A549 (cell line): ENCODE results near the gene GRIP1. TPM values are rescaled to one million over a fixed set of nuclear protein-coding genes. Genes with fewer than 3 reads are reported as not detected.

Source experiments
- ATAC-seq, 2 experiments: fragments of 200-7000 bp in 1 of 2; fragments of >200 bp in 1 of 2; cut with Nextera tagmentation in 1 of 2; cut with Tn5 transposase in 1 of 2; 3 replicates each; pipeline versions ENCODE4 v1.8.0 to v1.9.1; 2018 to 2020; ENCODE audit warnings: mild to moderate bottlenecking in 1 of 2, moderate library complexity in 1 of 2
- CTCF ChIA-PET: fragments of 300-600 bp; sonication (Branson Sonifier 250); formaldehyde crosslinking; extraction: SDS; loops from one replicate; lab custom pipeline; 2021; ENCODE audit warnings: antibody characterized with exemption, inconsistent platforms; lab: Yijun Ruan, JAX
- POLR2A ChIA-PET: fragments of 350-600 bp; formaldehyde crosslinking; extraction: SDS; loops from one replicate; lab custom pipeline; 2021; ENCODE audit warnings: antibody characterized with exemption, inconsistent platforms; lab: Yijun Ruan, JAX
- DNase-seq, 2 experiments: peaks; one replicate each; pipeline versions ENCODE4 v3.0.0 to v3.0.0-alpha.2; 2011 to 2016; ENCODE audit warnings: low read depth in 1 of 2, low spot score in 1 of 2
- FAIRE-seq: peaks from 2 replicates; lab custom pipeline; 2011; peaks lifted over from hg19 to GRCh38; lab: Jason Lieb, UNC
- H3K27ac ChIP-seq, 2 experiments: fragments of >200 bp; sonication (Bioruptor Twin); formaldehyde crosslinking; 3 replicates each; pipeline ENCODE4 v1.5.1; 2016 to 2017
- H3K4me1 ChIP-seq: fragments of >200 bp; sonication (Bioruptor Twin); formaldehyde crosslinking; 3 replicates; pipeline ENCODE4 v1.6.1; 2016
- H3K4me2 ChIP-seq: fragments of >200 bp; sonication (Bioruptor Twin); formaldehyde crosslinking; 3 replicates; pipeline ENCODE4 v1.6.1; 2016
- H3K4me3 ChIP-seq: fragments of >200 bp; sonication (Bioruptor Twin); formaldehyde crosslinking; 3 replicates; pipeline ENCODE4 v1.5.1; 2016
- H3K9me3 ChIP-seq: fragments of >200 bp; sonication (Bioruptor Twin); formaldehyde crosslinking; 3 replicates; pipeline ENCODE4 v1.6.1; 2016
- BCL3 ChIP-seq: fragments of >200 bp; sonication (Bioruptor Twin); formaldehyde crosslinking; IDR thresholded peaks from 3 replicates; pipeline ENCODE4 v1.6.1; 2016
- BHLHE40 ChIP-seq: IDR thresholded peaks from 2 replicates; pipeline ENCODE4 v1.6.1; 2012; ENCODE audit warnings: low read depth, low read length, inconsistent platforms
- CBX8 ChIP-seq: fragments of 200-600 bp; sonication (generic); IDR thresholded peaks from 2 replicates; pipeline ENCODE4 v1.6.1; 2016
- CEBPB ChIP-seq, 2 experiments: fragments of >200 bp in 1 of 2; sonication (Bioruptor Twin) in 1 of 2; formaldehyde crosslinking in 1 of 2; IDR thresholded peaks; 2 replicates each; pipeline ENCODE4 v1.6.1; 2012 to 2016
- E2F6 ChIP-seq: IDR thresholded peaks from 2 replicates; pipeline ENCODE4 v1.6.1; 2012; ENCODE audit warnings: low read depth, borderline replicate concordance
- ELK1 ChIP-seq: fragments of 150-350 bp; IDR thresholded peaks from 2 replicates; pipeline ENCODE4 v1.6.1; 2014; ENCODE audit warnings: low read depth, mild to moderate bottlenecking, low read length
- ESRRA ChIP-seq: fragments of 150-350 bp; IDR thresholded peaks from 2 replicates; pipeline ENCODE4 v1.6.1; 2014; ENCODE audit warnings: mild to moderate bottlenecking, low read length, borderline replicate concordance
- FOSL2 ChIP-seq, 2 experiments: fragments of 450-650 bp in 1 of 2; fragments of >200 bp in 1 of 2; sonication (Bioruptor Twin) in 1 of 2; formaldehyde crosslinking; IDR thresholded peaks; 2 replicates each; pipeline versions ENCODE4 v1.5.0 to v1.6.1; 2016 to 2020; ENCODE audit warnings: mild to moderate bottlenecking in 1 of 2, moderate library complexity in 1 of 2
- FOXS1 ChIP-seq: fragments of 250-450 bp; sonication (Bioruptor Pico); IDR thresholded peaks from 2 replicates; pipeline ENCODE4 v1.5.0; 2020; ENCODE audit warnings: mild to moderate bottlenecking, moderate library complexity
- HES2 ChIP-seq: fragments of >200 bp; sonication (Bioruptor Twin); formaldehyde crosslinking; IDR thresholded peaks from 2 replicates; pipeline ENCODE4 v1.6.1; 2016
- HOXA7 ChIP-seq: fragments of 250-450 bp; sonication (Bioruptor Pico); IDR thresholded peaks from 2 replicates; pipeline ENCODE4 v1.5.0; 2020; ENCODE audit warnings: mild to moderate bottlenecking, moderate library complexity
- KDM1A ChIP-seq: fragments of 200-600 bp; sonication (generic); IDR thresholded peaks from 2 replicates; pipeline ENCODE4 v1.6.1; 2016; ENCODE audit warnings: low read depth, mild to moderate bottlenecking
- KDM5A ChIP-seq: fragments of 200-600 bp; sonication (generic); IDR thresholded peaks from 2 replicates; pipeline ENCODE4 v1.6.1; 2016; ENCODE audit warnings: antibody characterized with exemption, mild to moderate bottlenecking
- MAFK ChIP-seq: fragments of 450-650 bp; IDR thresholded peaks from 2 replicates; pipeline ENCODE4 v1.6.1; 2014; ENCODE audit not compliant: partially characterized antibody
- NPAS2 ChIP-seq: fragments of 250-450 bp; sonication (Bioruptor Pico); IDR thresholded peaks from 2 replicates; pipeline ENCODE4 v1.8.0; 2022; ENCODE audit warnings: mild to moderate bottlenecking, moderate library complexity, borderline replicate concordance
- NR3C1 ChIP-seq: fragments of >200 bp; sonication (Bioruptor Twin); formaldehyde crosslinking; IDR thresholded peaks from 3 replicates; pipeline ENCODE4 v1.6.1; 2017
- POLR2A ChIP-seq: IDR thresholded peaks from 2 replicates; pipeline ENCODE4 v1.6.1; 2012; ENCODE audit warnings: mild to moderate bottlenecking, low read length
- REST ChIP-seq: fragments of 200-600 bp; sonication (generic); IDR thresholded peaks from 2 replicates; pipeline ENCODE4 v1.6.1; 2016; ENCODE audit warnings: antibody characterized with exemption, mild to moderate bottlenecking, moderate library complexity
- SREBF2 ChIP-seq: fragments of 450-650 bp; IDR thresholded peaks from 2 replicates; pipeline ENCODE4 v1.6.1; 2014; ENCODE audit warnings: mild to moderate bottlenecking, moderate library complexity
- TFCP2L1 ChIP-seq: fragments of 250-450 bp; sonication (Bioruptor Pico); IDR thresholded peaks from 2 replicates; pipeline ENCODE4 v1.5.0; 2021; ENCODE audit warnings: mild to moderate bottlenecking
- TP53 ChIP-seq: fragments of 250-450 bp; sonication (Bioruptor Pico); IDR thresholded peaks from 2 replicates; pipeline ENCODE4 v1.5.0; 2021; ENCODE audit warnings: mild to moderate bottlenecking, moderate library complexity
- ZFP36 ChIP-seq: fragments of 450-650 bp; IDR thresholded peaks from 2 replicates; pipeline ENCODE4 v1.6.1; 2014; ENCODE audit warnings: borderline replicate concordance; ENCODE audit not compliant: partially characterized antibody
- ZSCAN20 ChIP-seq: fragments of 250-450 bp; sonication (Bioruptor Pico); IDR thresholded peaks from 2 replicates; pipeline ENCODE4 v1.8.0; 2022; ENCODE audit warnings: mild to moderate bottlenecking, moderate library complexity
- WGBS: methylation state at CpG from one replicate; pipeline ENCODE4 v1.1.6; 2017; ENCODE audit errors: missing lambda C conversion rate; 5-methylcytosine and 5-hydroxymethylcytosine counted together
- polyA plus RNA-seq, 4 experiments: library from polyadenylated mRNA; depleted of rRNA in 3 of 4; stranded (reverse); fragments of >200 nt; fragmentation: RNase III in 1 of 4; extraction: RNeasy Plus Mini Kit Qiagen cat#74134 plus additional on column Dnase treatment in 1 of 4; gene quantifications; 2 replicates in 3 of 4; 3 replicates in 1 of 4; pipeline ENCODE4 v1.2.3, GENCODE V29; 2011 to 2017

GRIP1 gene
- polyA plus RNA-seq, 2 of the 4 experiments (the other 2 are of a cell fraction): 4.6 to 5.8 TPM

GRCh38 chr12:66393890-66394289 is 285.0 kb downstream of the GRIP1 start:
- CTCF ChIA-PET: interaction anchor here (0.5 to 1.2 kb wide), 6 partner anchors 7 to 42 kb away, joined by 3 to 4 read pairs (median 3); no protein-coding TSS in a partner anchor
- Histone ChIP-seq H3K4me2 (no peak overlapping the region), H3K27ac (no peak overlapping the region), H3K4me1 (no peaks in the 10 kb centered on the region), H3K9me3 (no peaks in the 10 kb centered on the region), H3K4me3 (no peak overlapping the region)
- no peak for ATAC-seq
- no peak for DNase-seq
- POLR2A ChIA-PET: no interaction called here
- WGBS: 28% methylated on average over 5 of the region's 5 CpGs
- TF ChIP-seq ZSCAN20 (CRISPR knock-in tag): no peak
- no peak for TF ChIP-seq TFCP2L1 (CRISPR knock-in tag)
- no peak for TF ChIP-seq HOXA7
- TF ChIP-seq ELK1: no peak
- TF ChIP-seq NPAS2: no peak
- no peak for TF ChIP-seq CEBPB (IDR thresholded peaks at IDR 0.05)
- TF ChIP-seq ESRRA: no peak
- TF ChIP-seq POLR2A: no peak
- FAIRE-seq: no peak

- ChIA-PET CTCF (interaction anchor here (0.7 to 1.5 kb wide), 2 partner anchors 23 to 24 kb away, joined by 3 read pairs; no protein-coding TSS in a partner anchor), POLR2A (no interaction called here)
- DNase-seq (no peak), FAIRE-seq (no peak), ATAC-seq (no peak)
- H3K4me1 ChIP-seq: no peaks in the 10 kb centered on the region
- 48% methylated on average over 6 of the region's 6 CpGs for WGBS
- TF ChIP-seq E2F6: no peak
- TF ChIP-seq MAFK: no peak
- TF ChIP-seq SREBF2: no peak
- no peak for TF ChIP-seq BCL3
- TF ChIP-seq HES2: no peak
- no peak for TF ChIP-seq KDM1A
- no peak for TF ChIP-seq CBX8
- no peak for TF ChIP-seq FOSL2 (IDR thresholded peaks at IDR 0.05)
- no peak for TF ChIP-seq FOSL2 (CRISPR knock-in tag; IDR thresholded peaks at IDR 0.05)
- no peak for TF ChIP-seq TP53 (CRISPR knock-in tag)
- no peak for TF ChIP-seq REST
- TF ChIP-seq NR3C1: no peak
- TF ChIP-seq FOXS1 (CRISPR knock-in tag): no peak
- TF ChIP-seq BHLHE40: no peak
- no peak for TF ChIP-seq CEBPB (IDR thresholded peaks at IDR 0.05)
- no peak for TF ChIP-seq KDM5A
- no peak for TF ChIP-seq ZFP36
- peaks cover 1% of the 10 kb centered on the region; the same call in 1 of the 3 replicates for H3K9me3 ChIP-seq
- H3K4me2 ChIP-seq: no peak overlapping the region
- H3K27ac ChIP-seq: no peak overlapping the region
- H3K4me3 ChIP-seq: no peak overlapping the region
Observed at GRCh38 chr12:66392266-66392915, 286.5 kb downstream of the GRIP1 start.
